Mammary epithelial cell (primary cell): ENCODE measurements around the gene FNDC11.

Source experiments
- EZH2 ChIP-seq: IDR thresholded peaks from 2 replicates; pipeline ENCODE4 v1.6.1; 2012; ENCODE audit warnings: low read length, inconsistent platforms, borderline replicate concordance
- TF ChIP-seq, protein P1 (sequence below), 2 donors: IDR thresholded peaks in 1 of 2; conservative IDR thresholded peaks in 1 of 2; 2 replicates each; pipeline ENCODE4 v1.5.1; 2011 to 2012; ENCODE audit warnings: inconsistent platforms in 2 of 2, low read length in 2 of 2, mild to moderate bottlenecking in 2 of 2, control low read depth in 1 of 2, low read depth in 1 of 2; ENCODE audit not compliant: insufficient read depth in 1 of 2; ENCODE audit errors: extremely low read depth in 1 of 2

DNA sequence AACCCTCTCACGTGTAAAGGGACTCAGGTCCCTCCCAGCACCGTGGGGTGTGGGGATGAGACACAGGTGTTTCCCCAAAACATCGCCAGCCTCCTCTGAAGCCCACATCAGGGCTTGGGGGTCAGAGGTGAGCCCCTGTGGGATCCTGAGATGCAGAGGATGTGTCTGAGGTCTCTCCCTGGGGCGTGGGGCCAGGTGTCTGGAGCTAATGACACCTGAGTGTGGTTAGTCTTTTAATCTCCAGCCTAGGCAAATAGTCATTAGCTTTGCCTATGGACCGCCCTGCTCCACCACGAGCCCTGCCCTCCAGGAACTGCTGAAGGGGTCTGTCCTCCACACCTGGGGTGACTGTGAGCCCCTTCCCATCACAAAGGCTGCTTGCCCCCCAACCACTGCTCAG lies 8.1 kb upstream of the FNDC11 start:
- TF ChIP-seq, protein P1, sequence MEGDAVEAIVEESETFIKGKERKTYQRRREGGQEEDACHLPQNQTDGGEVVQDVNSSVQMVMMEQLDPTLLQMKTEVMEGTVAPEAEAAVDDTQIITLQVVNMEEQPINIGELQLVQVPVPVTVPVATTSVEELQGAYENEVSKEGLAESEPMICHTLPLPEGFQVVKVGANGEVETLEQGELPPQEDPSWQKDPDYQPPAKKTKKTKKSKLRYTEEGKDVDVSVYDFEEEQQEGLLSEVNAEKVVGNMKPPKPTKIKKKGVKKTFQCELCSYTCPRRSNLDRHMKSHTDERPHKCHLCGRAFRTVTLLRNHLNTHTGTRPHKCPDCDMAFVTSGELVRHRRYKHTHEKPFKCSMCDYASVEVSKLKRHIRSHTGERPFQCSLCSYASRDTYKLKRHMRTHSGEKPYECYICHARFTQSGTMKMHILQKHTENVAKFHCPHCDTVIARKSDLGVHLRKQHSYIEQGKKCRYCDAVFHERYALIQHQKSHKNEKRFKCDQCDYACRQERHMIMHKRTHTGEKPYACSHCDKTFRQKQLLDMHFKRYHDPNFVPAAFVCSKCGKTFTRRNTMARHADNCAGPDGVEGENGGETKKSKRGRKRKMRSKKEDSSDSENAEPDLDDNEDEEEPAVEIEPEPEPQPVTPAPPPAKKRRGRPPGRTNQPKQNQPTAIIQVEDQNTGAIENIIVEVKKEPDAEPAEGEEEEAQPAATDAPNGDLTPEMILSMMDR (conservative IDR thresholded peaks at IDR 0.05 in 1 of 2, IDR thresholded peaks at IDR 0.05 in 1 of 2; ENCODE audit: extremely low read depth in 1 of 2, insufficient read depth in 1 of 2, low read depth in 1 of 2, low read length in 2 of 2) = no peak
- no peak for TF ChIP-seq EZH2
